GM08714 (cell line): ENCODE data around the gene LPIN1.

Source experiments
- H3K4me3 ChIP-seq: fragments of 200-500 bp; sonication (Bioruptor generic); 2 replicates; pipeline ENCODE4 v1.5.1; 2014; ENCODE audit warnings: mild to moderate bottlenecking, low read length, inconsistent platforms
- ZNF274 ChIP-seq: IDR thresholded peaks from 2 replicates; pipeline ENCODE4 v1.6.1; 2012; ENCODE audit warnings: mild to moderate bottlenecking, low read depth, low read length

The LPIN1 gene

GRCh38 chr2:11777066-11777782 is 30.8 kb downstream of the LPIN1 start:
- no peak for TF ChIP-seq ZNF274
- H3K4me3 ChIP-seq, result no peak overlapping the region

- H3K4me3 ChIP-seq, result no peak overlapping the region
- no peak for TF ChIP-seq ZNF274
These were observed 31.5 kb downstream of the LPIN1 start for GRCh38 chr2:11777886-11778415.

GRCh38 chr2:11778416-11778815 is 32.0 kb downstream of the LPIN1 start:
- no peak overlapping the region for H3K4me3 ChIP-seq
- no peak for TF ChIP-seq ZNF274

GRCh38 chr2:11778923-11779757 is 32.7 kb downstream of the LPIN1 start:
- H3K4me3 ChIP-seq, result no peak overlapping the region
- TF ChIP-seq ZNF274, result no peak

GRCh38 chr2:11781602-11782001 is 35.2 kb downstream of the LPIN1 start:
- TF ChIP-seq ZNF274, result no peak
- no peak overlapping the region for H3K4me3 ChIP-seq

- no peak for TF ChIP-seq ZNF274
- H3K4me3 ChIP-seq, result no peak overlapping the region
These were observed 37.8 kb downstream of the LPIN1 start for GRCh38 chr2:11784280-11784679.

GRCh38 chr2:11784747-11785610 is 38.5 kb downstream of the LPIN1 start:
- TF ChIP-seq ZNF274, result no peak
- no peak overlapping the region for H3K4me3 ChIP-seq

GRCh38 chr2:11785611-11785940 is 39.1 kb downstream of the LPIN1 start:
- no peak for TF ChIP-seq ZNF274

GRCh38 chr2:11786191-11786590 is 39.8 kb downstream of the LPIN1 start:
- TF ChIP-seq ZNF274, result no peak

More at GRCh38 chr2:11785611-11785940, 39.1 kb downstream of the LPIN1 start:
- no peak overlapping the region for H3K4me3 ChIP-seq

GRCh38 chr2:11786592-11786991 is 40.2 kb downstream of the LPIN1 start:
- no peak overlapping the region for H3K4me3 ChIP-seq
- TF ChIP-seq ZNF274, result no peak

More at GRCh38 chr2:11786191-11786590, 39.8 kb downstream of the LPIN1 start:
- H3K4me3 ChIP-seq, result no peak overlapping the region

- TF ChIP-seq ZNF274, result no peak
- no peak overlapping the region for H3K4me3 ChIP-seq
These were observed 41.6 kb downstream of the LPIN1 start for GRCh38 chr2:11787991-11788390.

GRCh38 chr2:11788461-11789124 is 42.2 kb downstream of the LPIN1 start:
- no peak overlapping the region for H3K4me3 ChIP-seq
- no peak for TF ChIP-seq ZNF274

GRCh38 chr2:11789243-11789642 is 42.8 kb downstream of the LPIN1 start:
- H3K4me3 ChIP-seq, result no peak overlapping the region
- TF ChIP-seq ZNF274, result no peak
